IMR-90 (cell line): ENCODE results near the gene URB2. TPM values are rescaled to one million over a fixed set of nuclear protein-coding genes. Genes with fewer than 3 reads are reported as not detected.
A peak's percentile ranks its signal among the peaks of the same experiment; 100 is the strongest.

ENCODE experiments used
- ATAC-seq: fragments of 200-7000 bp; cut with Tn5 transposase; 2 replicates; pipeline ENCODE4 v1.9.1; 2020; ENCODE audit warnings: low read depth, mild to moderate bottlenecking, moderate library complexity
- BruUV-seq: library from RNA; stranded (reverse); fragments of 400-500 nt; replicated peaks from 2 replicates; lab custom pipeline; 2021; lab: Mats Ljungman, UMichigan
- CTCF ChIA-PET: fragments of 300-600 bp; formaldehyde crosslinking; extraction: SDS; loops from one replicate; lab custom pipeline; 2021; ENCODE audit warnings: antibody characterized with exemption; lab: Yijun Ruan, JAX
- POLR2A ChIA-PET: fragments of 300-600 bp; sonication (Branson Sonifier 250); formaldehyde crosslinking; loops from one replicate; lab custom pipeline; 2022; ENCODE audit warnings: antibody characterized with exemption; ENCODE audit not compliant: unreplicated experiment; lab: Charles Lee
- DNase-seq: peaks from one replicate; pipeline ENCODE4 v3.0.0; 2013
- H2AFZ ChIP-seq: replicated peaks from 2 replicates; pipeline ENCODE3; 2013; ENCODE audit warnings: low read length, mild to moderate bottlenecking; ENCODE audit not compliant: poor library complexity
- H2AK5ac ChIP-seq: 2 replicates; pipeline ENCODE4 v1.6.1; 2013; ENCODE audit warnings: low read depth, low read length, inconsistent platforms
- H2AK9ac ChIP-seq: replicated peaks from 2 replicates; pipeline ENCODE3; 2013; ENCODE audit warnings: mild to moderate bottlenecking, low read depth, low read length, moderate library complexity; ENCODE audit not compliant: poor library complexity
- H2BK120ac ChIP-seq: 2 replicates; pipeline ENCODE4 v1.6.1; 2013; ENCODE audit warnings: low read depth, low read length, inconsistent platforms
- H2BK15ac ChIP-seq: 3 replicates; pipeline ENCODE4 v1.6.1; 2013; ENCODE audit warnings: low read depth, low read length, inconsistent platforms
- H2BK20ac ChIP-seq: 2 replicates; pipeline ENCODE4 v1.6.1; 2013; ENCODE audit warnings: low read depth, mild to moderate bottlenecking, inconsistent platforms, low read length, moderate library complexity
- H2BK5ac ChIP-seq: 2 replicates; pipeline ENCODE4 v1.6.1; 2013; ENCODE audit warnings: mild to moderate bottlenecking, low read depth, low read length, inconsistent platforms; ENCODE audit not compliant: poor library complexity, severe bottlenecking
- H3K14ac ChIP-seq: replicated peaks from 2 replicates; pipeline ENCODE4 v1.6.1; 2013; ENCODE audit warnings: low read depth, low read length, inconsistent platforms
- H3K18ac ChIP-seq: 2 replicates; pipeline ENCODE4 v1.6.1; 2013; ENCODE audit warnings: low read depth, low read length, control low read depth
- H3K23ac ChIP-seq: 2 replicates; pipeline ENCODE4 v1.6.1; 2013; ENCODE audit warnings: low read depth, low read length, inconsistent platforms
- H3K27ac ChIP-seq: 2 replicates; pipeline ENCODE4 v1.5.1; 2013; ENCODE audit warnings: mild to moderate bottlenecking, control low read depth, low read length; ENCODE audit not compliant: insufficient read depth
- H3K27me3 ChIP-seq: 2 replicates; pipeline ENCODE4 v1.6.1; 2013; ENCODE audit warnings: low read length; ENCODE audit not compliant: control insufficient read depth, insufficient read depth
- H3K36me3 ChIP-seq: 2 replicates; pipeline ENCODE4 v1.6.1; 2013; ENCODE audit warnings: low read length, mixed read lengths; ENCODE audit not compliant: control insufficient read depth, insufficient read depth
- H3K4ac ChIP-seq: 2 replicates; pipeline ENCODE4 v1.6.1; 2013; ENCODE audit warnings: low read depth, low read length, inconsistent platforms
- H3K4me1 ChIP-seq: 2 replicates; pipeline ENCODE4 v1.6.1; 2013; ENCODE audit warnings: low read length, mixed read lengths; ENCODE audit not compliant: control insufficient read depth, insufficient read depth
- H3K4me2 ChIP-seq: 2 replicates; pipeline ENCODE4 v1.6.1; 2013; ENCODE audit warnings: low read depth, mild to moderate bottlenecking, control low read depth, low read length, moderate library complexity
- H3K4me3 ChIP-seq: 2 replicates; pipeline ENCODE4 v1.5.1; 2013; ENCODE audit warnings: low read depth, mild to moderate bottlenecking, control low read depth, low read length, moderate library complexity; ENCODE audit not compliant: insufficient read depth
- H3K56ac ChIP-seq: 2 replicates; pipeline ENCODE4 v1.6.1; 2013; ENCODE audit warnings: low read length, inconsistent platforms; ENCODE audit not compliant: insufficient read depth; ENCODE audit errors: extremely low read depth
- H3K79me1 ChIP-seq, 2 experiments: 2 replicates each; pipeline ENCODE4 v1.6.1; 2013; ENCODE audit warnings: low read length in 2 of 2, inconsistent platforms in 1 of 2, low read depth in 1 of 2
- H3K9ac ChIP-seq: 2 replicates; pipeline ENCODE4 v1.6.1; 2013; ENCODE audit warnings: low read depth, low read length, control low read depth
- H3K9me1 ChIP-seq: 2 replicates; pipeline ENCODE4 v1.6.1; 2013; ENCODE audit warnings: low read length, inconsistent platforms; ENCODE audit not compliant: insufficient read depth
- H3K9me3 ChIP-seq: 2 replicates; pipeline ENCODE4 v1.6.1; 2013; ENCODE audit warnings: low read length; ENCODE audit not compliant: control insufficient read depth, insufficient read depth
- H4K20me1 ChIP-seq: 2 replicates; pipeline ENCODE4 v1.6.1; 2013; ENCODE audit warnings: low read length, inconsistent platforms; ENCODE audit not compliant: insufficient read depth
- H4K5ac ChIP-seq: 2 replicates; pipeline ENCODE4 v1.6.1; 2013; ENCODE audit warnings: mild to moderate bottlenecking, low read depth, low read length, control low read depth
- H4K8ac ChIP-seq, 2 experiments: 2 replicates each; pipeline ENCODE4 v1.6.1; 2013; ENCODE audit warnings: low read depth in 2 of 2, low read length in 2 of 2, control low read depth in 1 of 2, inconsistent platforms in 1 of 2
- H4K91ac ChIP-seq: 2 replicates; pipeline ENCODE4 v1.6.1; 2013; ENCODE audit warnings: low read depth, low read length, inconsistent platforms; ENCODE audit not compliant: insufficient read depth
- CTCF ChIP-seq: conservative IDR thresholded peaks from 2 replicates; pipeline ENCODE4 v1.5.1; 2012; ENCODE audit warnings: mild to moderate bottlenecking, low read depth, low read length, improper control_type of control experiment
- MXI1 ChIP-seq: IDR thresholded peaks from 2 replicates; pipeline ENCODE4 v1.6.1; 2012; ENCODE audit warnings: low read depth, mild to moderate bottlenecking, low read length, moderate library complexity, borderline replicate concordance
- RAD21 ChIP-seq: IDR thresholded peaks from 2 replicates; pipeline ENCODE4 v1.6.1; 2012; ENCODE audit warnings: low read length, improper control_type of control experiment
- SMC3 ChIP-seq: fragments of 150-350 bp; IDR thresholded peaks from 2 replicates; pipeline ENCODE4 v1.6.1; 2016; ENCODE audit warnings: low read depth, mild to moderate bottlenecking, antibody characterized with exemption, low read length, moderate library complexity
- USF2 ChIP-seq: fragments of 150-350 bp; IDR thresholded peaks from 2 replicates; pipeline ENCODE4 v1.6.1; 2017; ENCODE audit warnings: mild to moderate bottlenecking, antibody characterized with exemption, low read length, low read depth
- WGBS, 2 experiments: methylation state at CpG; one replicate each; pipeline versions ENCODE4 v1.1.5 to v1.1.7; 2013; ENCODE audit warnings: missing lambda C conversion rate in 2 of 2; ENCODE audit not compliant: insufficient read length in 1 of 2; ENCODE audit errors: extremely low coverage in 2 of 2; 5-methylcytosine and 5-hydroxymethylcytosine counted together
- dilution Hi-C: fragments of 300-500 bp; cut with HindIII; formaldehyde crosslinking; loops from one replicate; pipeline ENCODE4 v1.14.3; 2018; ENCODE audit warnings: low sequenced_read_pairs; ENCODE audit not compliant: unreplicated experiment
- in situ Hi-C: fragments of 300-500 bp; cut with MboI; formaldehyde crosslinking; loops from 3 replicates; pipeline ENCODE4 v1.14.3; 2019; ENCODE audit warnings: low sequenced_read_pairs, inconsistent platforms, mixed read lengths
- intact Hi-C: fragments of 100-400 bp; cut with micrococcal nuclease; formaldehyde crosslinking; loops from 2 replicates; pipeline ENCODE4 v1.10.0; 2022
- polyA plus RNA-seq, 3 experiments: library from polyadenylated mRNA; depleted of rRNA; stranded (reverse); fragments of >200 nt; gene quantifications; 2 replicates each; pipeline ENCODE4 v1.2.3, GENCODE V29; 2012; ENCODE audit warnings: low replicate concordance in 1 of 3
- total RNA-seq: library from RNA; depleted of rRNA; stranded (reverse); fragments of >200 nt; gene quantifications from 2 replicates; pipeline ENCODE4 v1.2.3, GENCODE V29; 2012

Gene URB2
- total and polyA plus RNA-seq, 2 of the 4 experiments (the other 2 are of a cell fraction), result 5.9 to 15.4 TPM

- no peak overlapping the region for H2AK9ac ChIP-seq
- no peaks in the 10 kb centered on the region for H3K79me1 ChIP-seq
- no peak overlapping the region for H2BK20ac ChIP-seq
- H2BK120ac ChIP-seq, result no peak overlapping the region
- H4K91ac ChIP-seq, result no peak overlapping the region
- dilution Hi-C loops, result no loop called here
- no peak overlapping the region for H3K27ac ChIP-seq
- no peak overlapping the region for H3K4ac ChIP-seq
- TF ChIP-seq CTCF (peak; percentile 84), MXI1 (no peak), RAD21 (peak; percentile 85), SMC3 (peak; percentile 83), USF2 (no peak)
- in situ Hi-C loops, result loop anchor here (10.0 kb wide), 1 partner anchor 654 kb away; no protein-coding TSS in a partner anchor
- no peaks in the 10 kb centered on the region for H4K20me1 ChIP-seq
- ChIA-PET POLR2A (no interaction called here), CTCF (interaction anchor here (0.7 to 1.0 kb wide), 5 partner anchors 12 to 645 kb away, joined by 3 to 5 read pairs (median 3); no protein-coding TSS in a partner anchor)
- H3K14ac ChIP-seq, result no peak overlapping the region
- DNase-seq, result peak; percentile 65
- BruUV-seq, result no TSS peak
- no peak overlapping the region for H3K23ac ChIP-seq
- H3K36me3 ChIP-seq, result peaks cover 6% of the 10 kb centered on the region; the same call in 1 of the 2 replicates
- no peak overlapping the region for H3K56ac ChIP-seq
- H3K9ac ChIP-seq, result no peak overlapping the region
- no peaks in the 10 kb centered on the region for H3K27me3 ChIP-seq
- peaks cover 6% of the 10 kb centered on the region for H3K4me1 ChIP-seq
- H3K4me3 ChIP-seq, result no peak overlapping the region
- H4K5ac ChIP-seq, result no peak overlapping the region
- H3K4me2 ChIP-seq, result no peak overlapping the region
- no peaks in the 10 kb centered on the region for H3K9me3 ChIP-seq
- peaks cover 6% of the 10 kb centered on the region; the same call in 1 of the 2 replicates for H3K9me1 ChIP-seq
- H3K18ac ChIP-seq, result no peak overlapping the region
- no peak overlapping the region for H4K8ac ChIP-seq
- peak overlapping the region; percentile 46 for H2AFZ ChIP-seq
- no peak overlapping the region for H2BK15ac ChIP-seq
- peak; percentile 92 for ATAC-seq
- no peak overlapping the region for H2AK5ac ChIP-seq
- intact Hi-C loops, result loop anchor here (1.0 to 10.0 kb wide), 5 partner anchors 194 to 649 kb away; partner anchors contain the start of gene GALNT2
- H2BK5ac ChIP-seq, result no peak overlapping the region
- WGBS, 2 experiments, result 58% methylated on average over 10 of the region's 19 CpGs; no CpG with 5 or more reads in 1 of the 2 experiments
Measured at GRCh38 chr1:229661022-229661877, 35.2 kb downstream of the URB2 start.
